Measurements from ENCODE around the gene KRTAP10-2.
"Not testable (repeated sequence)": the region's sequence is repeated elsewhere in the genome, so short reads cannot be mapped to it uniquely, and the experiment has no call there.

DNA sequence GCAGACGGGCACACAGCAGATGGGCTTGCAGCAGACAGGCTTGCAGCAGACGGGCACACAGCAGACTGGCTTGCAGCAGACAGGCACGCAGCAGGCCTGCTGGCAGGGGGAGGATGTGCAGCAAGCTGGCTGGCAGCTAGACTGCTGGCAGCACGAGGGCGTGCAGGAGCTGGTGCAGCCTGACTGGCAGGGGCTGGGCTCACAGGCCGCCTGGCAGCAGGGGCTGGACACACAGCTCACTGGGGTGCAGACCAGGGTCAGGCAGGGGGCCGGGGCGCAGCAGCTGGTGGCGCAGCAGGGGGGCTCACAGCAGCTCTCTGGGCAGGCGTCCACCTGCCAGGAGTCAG lies 7.0 kb upstream of the KRTAP10-2 start:
- not testable (repeated sequence) for TF ChIP-seq EZH2 (IDR thresholded peaks at IDR 0.05); POLR2AphosphoS5 (IDR thresholded peaks at IDR 0.05; ENCODE audit: borderline replicate concordance, low read depth, low read length)
